Body of pancreas (tissue), 4 donors: ENCODE measurements around the gene GPR42. TPM values are rescaled to one million over a fixed set of nuclear protein-coding genes. Genes with fewer than 3 reads are reported as not detected.
"Not testable (repeated sequence)": the region's sequence is repeated elsewhere in the genome, so short reads cannot be mapped to it uniquely, and the experiment has no call there.

Experiments used
- ATAC-seq: fragments of 150-250 bp; one replicate; pipeline ENCODE4 v1.9.1; 2016
- DNase-seq, 4 donors: peaks; one replicate each; pipeline ENCODE4 v3.0.0-alpha.2; 2019
- H3K27ac ChIP-seq, 4 donors: fragments of 200-600 bp; sonication (generic); 1 replicate in 3 of 4; 2 replicates in 1 of 4; pipeline versions ENCODE4 v1.5.1 to v1.6.1; 2016 to 2019; ENCODE audit warnings: mild to moderate bottlenecking in 1 of 4, mixed read lengths in 1 of 4, moderate library complexity in 1 of 4
- H3K27me3 ChIP-seq, 2 donors: fragments of 200-600 bp; sonication (generic); one replicate each; pipeline ENCODE4 v1.6.0; 2016; ENCODE audit warnings: mild to moderate bottlenecking in 1 of 2
- H3K36me3 ChIP-seq, 2 donors: fragments of 200-600 bp; sonication (generic); replicated peaks in 1 of 2; 2 replicates each; pipeline ENCODE4 v1.5.1; 2016; ENCODE audit warnings: low read depth in 2 of 2; ENCODE audit not compliant: insufficient read depth in 1 of 2
- H3K4me1 ChIP-seq: fragments of 200-600 bp; sonication (generic); one replicate; pipeline ENCODE4 v1.6.0; 2016
- H3K4me3 ChIP-seq, 2 donors: fragments of 200-600 bp; sonication (generic); 1 replicate in 1 of 2; 2 replicates in 1 of 2; pipeline ENCODE4 v1.5.1; 2016 to 2019
- H3K9me3 ChIP-seq, 3 donors: fragments of 200-600 bp; sonication (generic); 1 replicate in 2 of 3; 2 replicates in 1 of 3; pipeline ENCODE4 v1.5.1; 2016
- POLR2A ChIP-seq, 3 donors: fragments of 450-650 bp; IDR thresholded peaks; one replicate each; pipeline ENCODE4 v1.6.1; 2016; ENCODE audit warnings: antibody characterized with exemption in 3 of 3, mild to moderate bottlenecking in 2 of 3
- WGBS, 2 donors: methylation state at CpG; one replicate each; pipeline ENCODE4 v1.1.5; 2017; 5-methylcytosine and 5-hydroxymethylcytosine counted together
- intact Hi-C: fragments of 100-400 bp; cut with DNase I; formaldehyde crosslinking; loops from one replicate; pipeline ENCODE4 v1.15.1; 2023
- total RNA-seq, 2 donors: library from RNA; depleted of rRNA; stranded (reverse); fragments of >200 nt; gene quantifications; one replicate each; pipeline ENCODE4 v1.1.0, GENCODE V29; 2016
- TF ChIP-seq, protein P1 (sequence below), 7 experiments: fragments of 450-650 bp in 4 of 7; fragments of 200-600 bp in 3 of 7; sonication (generic) in 3 of 7; IDR thresholded peaks; one replicate each; pipeline ENCODE4 v1.5.1; 2016 to 2019; ENCODE audit warnings: antibody characterized with exemption in 7 of 7

GPR42 gene
- total RNA-seq, 2 donors from 2014 or later, result not detected

GRCh38 chr19:35368378-35368777 is 2.5 kb upstream of the GPR42 start:
- intact Hi-C loops, result no loop called here
- TF ChIP-seq, protein P1, sequence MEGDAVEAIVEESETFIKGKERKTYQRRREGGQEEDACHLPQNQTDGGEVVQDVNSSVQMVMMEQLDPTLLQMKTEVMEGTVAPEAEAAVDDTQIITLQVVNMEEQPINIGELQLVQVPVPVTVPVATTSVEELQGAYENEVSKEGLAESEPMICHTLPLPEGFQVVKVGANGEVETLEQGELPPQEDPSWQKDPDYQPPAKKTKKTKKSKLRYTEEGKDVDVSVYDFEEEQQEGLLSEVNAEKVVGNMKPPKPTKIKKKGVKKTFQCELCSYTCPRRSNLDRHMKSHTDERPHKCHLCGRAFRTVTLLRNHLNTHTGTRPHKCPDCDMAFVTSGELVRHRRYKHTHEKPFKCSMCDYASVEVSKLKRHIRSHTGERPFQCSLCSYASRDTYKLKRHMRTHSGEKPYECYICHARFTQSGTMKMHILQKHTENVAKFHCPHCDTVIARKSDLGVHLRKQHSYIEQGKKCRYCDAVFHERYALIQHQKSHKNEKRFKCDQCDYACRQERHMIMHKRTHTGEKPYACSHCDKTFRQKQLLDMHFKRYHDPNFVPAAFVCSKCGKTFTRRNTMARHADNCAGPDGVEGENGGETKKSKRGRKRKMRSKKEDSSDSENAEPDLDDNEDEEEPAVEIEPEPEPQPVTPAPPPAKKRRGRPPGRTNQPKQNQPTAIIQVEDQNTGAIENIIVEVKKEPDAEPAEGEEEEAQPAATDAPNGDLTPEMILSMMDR (IDR thresholded peaks at IDR 0.05), result no peak
- Histone ChIP-seq H3K9me3 (no peaks in the 10 kb centered on the region), H3K4me3 (no peak overlapping the region), H3K4me1 (no peaks in the 10 kb centered on the region), H3K36me3 (no peaks in the 10 kb centered on the region), H3K27me3 (no peaks in the 10 kb centered on the region), H3K27ac (no peak overlapping the region)
- no peak for ATAC-seq
- DNase-seq, result no peak
- WGBS, 2 donors, result 35 to 45% methylated on average over 1 of the region's 1 CpG

DNA sequence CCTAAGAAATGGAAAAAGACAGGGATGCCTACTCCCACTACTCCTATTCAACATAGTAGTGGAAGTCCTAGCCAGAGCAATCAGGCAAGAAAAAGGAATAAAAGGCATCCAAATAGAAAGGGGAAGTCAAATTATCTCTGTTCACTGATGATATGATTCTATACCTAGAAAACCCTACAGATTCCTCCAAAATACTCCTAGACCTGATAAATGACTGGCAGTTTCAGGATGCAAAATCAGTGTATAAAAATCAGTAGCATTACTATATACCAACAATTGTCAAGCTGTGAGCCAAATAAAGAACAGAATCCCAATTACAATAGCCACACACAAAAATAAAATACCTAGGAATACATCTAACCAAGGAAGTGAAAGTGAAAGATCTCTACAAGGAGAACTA is 1.3 kb upstream of the GPR42 start:
- Histone ChIP-seq H3K36me3 (no peaks in the 10 kb centered on the region), H3K4me3 (no peak overlapping the region), H3K27ac (no peak overlapping the region), H3K4me1 (no peaks in the 10 kb centered on the region), H3K27me3 (no peaks in the 10 kb centered on the region), H3K9me3 (no peaks in the 10 kb centered on the region)
- no peak for DNase-seq
- ATAC-seq, result no peak
- intact Hi-C loops, result no loop called here
- TF ChIP-seq, protein P1 (IDR thresholded peaks at IDR 0.05), result no peak
- no peak for TF ChIP-seq POLR2A (IDR thresholded peaks at IDR 0.05)

DNA sequence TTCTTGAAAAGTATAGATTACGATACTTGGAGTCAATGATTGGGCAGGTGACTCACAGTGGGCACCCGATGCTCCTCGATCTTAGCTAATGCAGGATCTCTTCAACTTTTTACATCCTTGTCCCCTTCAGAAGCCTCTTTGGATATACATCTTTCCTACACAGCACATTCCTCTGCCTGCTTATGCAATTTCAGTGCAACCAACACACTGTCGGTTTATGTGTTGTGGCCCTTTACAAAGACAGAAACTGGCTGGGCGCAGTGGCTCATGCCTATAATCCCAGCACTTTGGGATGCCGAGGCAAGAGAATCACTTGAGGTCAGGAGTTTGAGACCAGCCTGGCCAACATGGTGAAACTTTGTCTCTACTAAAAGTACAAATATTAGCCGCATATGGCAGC is 2.6 kb downstream of the GPR42 start:
- Histone ChIP-seq H3K4me1 (no peaks in the 10 kb centered on the region), H3K27ac (no peak overlapping the region), H3K4me3 (no peak overlapping the region), H3K36me3 (no peaks in the 10 kb centered on the region), H3K27me3 (no peaks in the 10 kb centered on the region), H3K9me3 (no peaks in the 10 kb centered on the region)
- no peak for TF ChIP-seq POLR2A (IDR thresholded peaks at IDR 0.05)
- TF ChIP-seq, protein P1 (IDR thresholded peaks at IDR 0.05), result no peak
- ATAC-seq (no peak), DNase-seq (no peak)
- intact Hi-C loops, result no loop called here
- WGBS, 2 donors, result 80 to 94% methylated on average over 7 of the region's 7 CpGs

GRCh38 chr19:35374031-35374430 is 3.2 kb downstream of the GPR42 start:
- H3K9me3 ChIP-seq, DNase-seq, intact Hi-C loops, H3K4me1 ChIP-seq, H3K27me3 ChIP-seq, H3K27ac ChIP-seq, ATAC-seq, H3K36me3 ChIP-seq, H3K4me3 ChIP-seq: not testable (repeated sequence)

- TF ChIP-seq POLR2A (IDR thresholded peaks at IDR 0.05), result no peak
- TF ChIP-seq, protein P1 (IDR thresholded peaks at IDR 0.05), result no peak
- H3K4me3 ChIP-seq, result no peak overlapping the region
- peaks cover 4% of the 10 kb centered on the region for H3K4me1 ChIP-seq
- H3K9me3 ChIP-seq, result no peaks in the 10 kb centered on the region
- H3K27me3 ChIP-seq, result no peaks in the 10 kb centered on the region
- 81 to 83% methylated on average over 11 to 12 of the region's 12 CpGs for WGBS, 2 donors
- H3K27ac ChIP-seq, result no peak overlapping the region
- H3K36me3 ChIP-seq, result no peaks in the 10 kb centered on the region
- DNase-seq (no peak), ATAC-seq (no peak)
- intact Hi-C loops, result no loop called here
These were observed 4.8 kb downstream of the GPR42 start for GRCh38 chr19:35375505-35376307.
